NCI-H2227 (cell line): Measurements from ENCODE around the gene NR5A2.

Experiments
- DNase-seq: peaks from one replicate; lab custom pipeline; 2025; ENCODE audit not compliant: unreplicated experiment; lab: John Stamatoyannopoulos, UW

The NR5A2 gene

DNA sequence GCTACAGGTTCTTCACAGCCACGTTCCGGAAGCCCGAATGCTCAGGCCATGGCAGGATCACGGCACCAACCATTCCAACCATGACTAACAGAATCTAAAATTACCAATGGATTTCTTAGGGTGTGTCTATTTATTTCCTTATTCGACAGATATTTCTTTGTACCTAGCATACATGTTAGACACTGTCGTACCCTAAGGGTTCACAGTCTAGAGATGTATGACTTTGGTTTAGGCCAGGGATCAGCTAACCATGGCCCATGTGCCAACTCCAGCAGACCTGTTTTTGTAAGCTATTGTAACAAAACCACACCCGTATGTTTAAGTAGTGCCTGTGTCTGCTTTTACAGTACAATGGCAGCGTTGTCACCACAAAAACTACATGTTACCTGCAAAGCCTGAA lies 167.0 kb downstream of the NR5A2 start:
- no peak for DNase-seq

DNA sequence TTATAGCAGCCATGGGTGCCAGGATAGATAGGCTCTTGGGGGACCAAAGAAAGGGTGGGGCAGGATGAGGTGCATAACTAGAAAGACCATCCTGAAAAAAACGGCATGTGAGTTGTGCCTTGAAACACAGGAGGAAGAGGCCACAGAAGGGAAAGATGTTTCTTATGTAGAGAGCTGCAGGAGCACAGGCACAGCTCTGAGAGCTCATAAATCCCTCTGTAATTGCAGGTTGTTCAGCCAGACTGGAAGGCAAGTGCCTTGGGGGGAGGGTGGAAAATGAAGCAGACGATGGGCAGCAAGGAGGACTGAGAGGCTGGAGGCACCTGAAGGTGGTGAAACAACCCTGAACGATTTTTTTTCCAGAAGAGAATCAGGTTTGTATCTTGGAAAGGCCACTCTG lies 170.7 kb downstream of the NR5A2 start:
- peak; percentile 92 for DNase-seq

DNA sequence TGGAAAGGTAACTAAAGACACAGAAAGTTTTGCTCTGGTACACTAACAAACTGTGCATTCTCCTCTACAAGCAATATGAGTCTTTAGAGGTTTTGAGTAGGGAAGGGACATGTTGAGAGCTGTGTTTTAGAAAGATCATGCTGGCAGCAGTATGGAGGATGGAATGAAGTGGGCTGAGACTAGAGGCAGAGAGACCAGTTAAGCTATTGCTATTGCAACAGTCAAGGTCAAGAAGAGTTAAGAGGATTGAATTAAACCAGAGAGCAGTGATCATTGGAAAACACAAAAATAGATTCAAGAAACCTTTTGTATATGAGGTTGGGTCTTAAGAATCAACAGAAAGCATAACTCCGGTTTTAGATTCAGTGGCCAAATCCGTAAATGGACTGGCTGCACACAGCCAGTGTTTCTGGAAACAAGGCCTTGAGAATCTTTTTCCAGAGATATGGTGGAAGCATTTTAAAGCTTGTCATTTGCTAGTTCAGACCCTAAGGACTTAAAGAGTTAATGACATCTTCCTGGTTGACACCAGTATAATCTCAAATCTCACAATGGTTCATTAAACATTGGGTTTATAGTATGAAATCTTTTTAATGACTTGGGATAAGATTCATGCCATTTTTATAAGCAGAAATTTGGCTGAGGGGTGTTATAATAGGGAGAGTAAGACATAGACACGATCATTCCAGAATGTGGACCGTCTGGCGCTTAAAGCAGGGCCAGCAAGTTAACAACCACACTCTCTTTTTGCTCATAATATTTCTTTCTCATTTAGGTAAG lies 177.9 kb downstream of the NR5A2 start:
- DNase-seq, result no peak

DNA sequence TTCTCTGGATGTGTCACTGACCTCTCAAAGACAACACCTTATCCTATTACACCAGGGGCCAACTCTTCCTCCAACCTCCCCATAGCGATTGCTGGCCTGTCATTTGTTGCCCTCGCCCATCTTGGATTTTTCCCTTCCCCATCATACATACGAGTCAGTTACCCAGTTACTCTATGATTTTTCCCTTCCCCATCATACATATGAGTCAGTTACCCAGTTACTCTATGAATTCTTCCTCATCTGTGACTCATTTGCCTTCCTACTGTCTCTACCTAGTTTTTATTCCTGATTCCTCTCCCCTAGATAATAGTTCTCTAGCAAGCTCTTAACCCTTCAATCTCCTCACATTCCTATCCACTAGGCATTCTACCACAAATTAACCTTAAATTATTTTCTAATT lies 178.8 kb downstream of the NR5A2 start:
- no peak for DNase-seq

DNA sequence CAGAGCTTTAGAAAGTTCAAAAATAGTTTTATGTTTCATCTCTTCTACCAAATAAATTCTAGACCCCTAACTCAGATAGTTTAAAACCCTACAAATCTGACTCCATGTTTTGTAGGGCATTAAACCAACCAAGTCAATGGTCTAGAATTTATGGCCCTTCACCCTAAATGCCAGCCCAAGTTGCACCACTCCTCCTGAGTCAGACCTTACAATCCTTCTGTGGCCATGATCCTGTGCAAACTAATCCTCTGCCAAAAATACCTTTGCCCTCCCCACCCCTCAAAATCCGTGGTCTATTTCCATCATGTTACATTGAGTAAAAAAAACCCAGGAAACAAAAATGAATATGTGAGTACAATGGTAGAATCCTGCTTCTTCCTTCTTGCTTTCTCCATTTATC lies 179.3 kb downstream of the NR5A2 start:
- DNase-seq, result no peak

DNA sequence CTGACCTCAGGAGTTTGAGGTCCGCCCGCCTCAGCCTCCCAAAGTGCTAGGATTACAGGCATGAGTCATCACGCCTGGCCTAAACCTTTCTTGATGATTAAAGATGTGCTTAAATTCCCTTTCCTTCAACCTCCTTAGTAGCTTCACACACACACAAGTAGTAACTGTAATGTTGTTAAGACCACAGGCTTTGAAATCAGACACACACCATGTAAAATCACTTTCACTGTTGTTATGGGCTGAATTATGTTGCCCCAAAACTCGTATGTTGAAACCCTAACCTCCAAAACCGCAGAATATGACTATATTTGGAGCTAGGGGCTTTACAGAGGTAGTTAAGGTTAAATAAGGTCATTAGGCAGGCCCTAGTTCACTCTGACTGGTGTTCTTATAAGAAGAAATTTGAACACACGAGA lies 180.2 kb downstream of the NR5A2 start:
- DNase-seq, result no peak

DNA sequence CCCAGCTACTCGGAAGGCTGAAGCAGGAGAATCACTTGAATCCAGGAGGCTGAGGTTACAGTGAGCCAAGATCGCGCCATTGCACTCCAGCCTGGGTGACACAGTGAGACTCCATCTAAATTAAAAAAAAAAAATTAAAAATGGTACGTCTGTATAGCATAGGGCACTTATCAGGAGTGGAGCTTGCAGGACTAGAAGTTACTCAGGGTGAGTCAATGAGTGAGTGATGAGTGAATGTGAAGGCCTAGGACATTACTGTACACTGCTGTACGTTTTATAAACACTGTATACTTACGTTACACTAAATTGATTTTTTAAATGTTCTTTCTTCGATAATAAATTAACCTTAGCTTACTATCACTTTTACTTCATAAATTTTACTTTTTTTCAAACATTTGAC lies 183.6 kb downstream of the NR5A2 start:
- DNase-seq, result no peak

DNA sequence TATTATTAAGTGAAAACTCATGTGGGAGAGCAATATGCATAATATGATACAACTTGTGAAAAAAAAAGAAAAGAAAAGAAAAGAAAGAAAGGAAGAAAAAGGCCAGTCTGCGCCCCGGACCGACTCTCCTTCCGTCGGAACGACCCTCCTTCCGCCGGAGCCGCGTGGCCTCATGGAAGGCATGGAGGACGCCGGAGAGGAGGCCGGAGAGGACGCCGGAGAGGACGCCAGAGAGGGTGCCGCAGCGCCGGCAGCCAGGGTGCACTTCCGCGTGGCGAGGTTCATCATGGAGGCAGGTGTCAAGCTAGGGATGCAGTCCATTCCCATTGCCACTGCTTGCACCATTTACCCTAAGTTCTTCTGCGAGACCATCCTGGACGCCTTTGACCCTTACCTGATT lies 185.9 kb downstream of the NR5A2 start:
- DNase-seq, result no peak

DNA sequence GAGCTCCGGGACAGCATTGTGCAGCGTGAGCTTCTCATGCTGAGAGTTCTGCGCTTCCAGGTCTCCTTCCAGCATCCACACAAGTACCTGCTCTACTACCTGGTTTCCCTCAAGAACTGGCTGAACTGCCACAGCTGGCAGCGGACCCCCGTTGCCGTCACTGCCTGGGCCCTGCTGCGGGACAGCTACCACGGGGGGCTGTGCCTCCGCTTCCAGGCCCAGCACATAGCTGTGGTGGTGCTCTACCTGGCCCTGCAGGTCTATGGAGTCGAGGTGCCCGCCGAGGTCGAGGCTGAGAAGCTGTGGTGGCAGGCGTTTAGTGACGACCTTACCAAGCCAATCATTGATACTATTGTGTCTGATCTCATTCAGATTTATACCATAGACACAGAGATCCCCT lies 186.4 kb downstream of the NR5A2 start:
- DNase-seq, result no peak

DNA sequence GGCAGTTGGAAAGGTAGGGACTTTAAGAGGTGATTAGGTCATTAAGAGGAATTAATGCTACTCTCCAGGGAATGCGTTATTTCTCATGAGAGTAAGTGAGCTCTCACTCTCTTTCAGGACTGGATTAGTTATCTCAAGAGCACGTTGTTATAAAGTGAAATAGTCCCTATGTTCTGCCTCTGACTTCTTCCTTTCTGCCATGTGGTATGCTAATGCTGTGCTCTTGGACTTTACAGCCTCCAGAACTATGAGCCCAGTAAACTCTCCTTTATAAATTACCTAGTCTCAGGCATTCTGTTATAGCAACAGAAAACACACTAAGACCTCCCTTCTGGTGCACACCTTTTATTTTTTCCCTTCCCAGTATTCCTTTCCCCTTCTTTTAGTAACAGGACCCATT lies 187.8 kb downstream of the NR5A2 start:
- DNase-seq, result no peak

DNA sequence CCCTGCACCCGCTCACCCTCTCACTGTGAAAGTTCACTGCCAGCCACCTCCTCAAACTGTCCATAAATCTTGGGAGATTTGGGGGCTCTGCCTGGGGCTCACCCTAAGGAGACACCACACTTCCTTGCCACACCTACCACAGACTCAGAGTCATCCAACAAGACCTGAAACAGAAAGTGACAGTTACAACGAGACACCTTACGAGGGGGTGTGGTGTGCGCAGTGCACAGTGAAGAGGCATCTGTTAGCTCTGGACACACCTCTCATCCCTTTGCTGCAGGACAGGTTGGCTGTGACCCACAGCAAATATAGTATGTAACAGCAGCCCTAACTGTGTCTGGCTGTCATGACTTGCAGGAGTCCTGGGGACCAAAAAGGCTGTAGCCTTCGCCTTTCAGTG lies 190.2 kb downstream of the NR5A2 start:
- no peak for DNase-seq

DNA sequence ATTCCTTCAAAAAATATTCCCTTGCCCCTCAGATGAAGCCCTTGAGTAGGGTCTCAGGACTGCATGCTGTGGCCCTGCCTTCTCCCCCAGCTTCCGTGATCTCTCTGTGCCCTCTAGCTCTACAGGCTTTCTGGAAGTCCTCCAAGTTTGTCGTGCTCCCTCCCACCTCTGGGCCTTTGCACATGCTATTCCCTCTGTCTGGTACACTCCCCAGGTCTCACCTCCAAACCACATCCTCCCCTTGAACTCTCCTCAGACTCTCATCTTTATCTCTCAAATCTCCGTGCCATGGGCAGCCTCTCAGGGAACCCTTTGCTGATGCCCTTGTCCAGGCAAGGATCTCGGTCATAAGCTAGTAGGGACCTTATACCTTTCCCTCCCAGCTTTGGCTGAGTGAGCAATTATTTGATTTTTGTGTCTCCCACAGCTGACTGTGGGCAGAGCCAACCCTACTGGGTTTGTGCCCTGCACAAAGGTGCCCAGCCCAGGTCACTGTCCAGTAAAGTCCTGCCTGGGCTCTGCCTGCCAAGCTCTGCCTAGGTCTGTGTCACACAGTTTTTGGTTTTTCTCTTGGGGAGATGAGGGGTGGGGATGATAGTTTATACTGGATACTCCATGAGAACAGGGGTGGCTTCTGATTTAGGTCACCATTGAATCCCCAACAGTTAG lies 194.2 kb downstream of the NR5A2 start:
- DNase-seq, result no peak

DNA sequence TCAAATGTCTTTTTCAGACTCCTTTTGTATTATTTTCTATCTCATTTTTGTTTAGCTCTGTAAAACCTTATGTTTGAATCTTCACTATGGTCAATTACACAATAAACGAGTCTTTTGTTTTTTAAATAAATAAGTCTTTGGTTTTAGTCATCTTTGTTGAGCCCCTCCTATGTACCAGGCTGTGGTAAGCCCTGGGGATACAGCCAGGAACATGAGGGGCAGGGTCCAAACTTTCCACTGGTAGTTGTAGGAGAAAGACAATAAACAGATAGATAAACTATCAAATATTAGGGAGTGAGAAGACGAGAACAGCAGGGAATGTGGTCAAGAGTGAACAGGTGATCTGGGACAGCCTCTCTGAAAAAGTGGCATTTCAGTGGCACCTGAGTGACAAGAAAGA lies 195.7 kb downstream of the NR5A2 start:
- DNase-seq, result no peak

DNA sequence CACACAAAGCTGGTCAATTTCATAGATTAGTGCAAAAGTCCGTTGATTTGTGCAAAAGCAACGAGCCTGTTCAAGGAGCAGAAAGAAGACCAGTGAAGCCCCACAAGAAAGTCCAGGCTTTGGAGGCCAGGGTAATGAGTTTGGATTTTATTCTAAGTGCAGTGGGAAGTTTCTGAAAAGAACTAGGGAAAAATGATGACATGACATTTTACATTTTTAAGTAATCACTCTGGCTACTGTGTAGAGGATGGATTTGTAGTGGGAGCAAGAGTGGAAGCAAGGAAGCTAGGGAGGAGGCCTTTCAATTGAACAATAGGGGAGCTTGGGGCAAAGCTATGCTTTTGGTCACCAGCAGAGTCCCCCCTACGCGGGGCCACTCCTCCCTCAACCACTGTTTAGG lies 196.1 kb downstream of the NR5A2 start:
- no peak for DNase-seq

DNA sequence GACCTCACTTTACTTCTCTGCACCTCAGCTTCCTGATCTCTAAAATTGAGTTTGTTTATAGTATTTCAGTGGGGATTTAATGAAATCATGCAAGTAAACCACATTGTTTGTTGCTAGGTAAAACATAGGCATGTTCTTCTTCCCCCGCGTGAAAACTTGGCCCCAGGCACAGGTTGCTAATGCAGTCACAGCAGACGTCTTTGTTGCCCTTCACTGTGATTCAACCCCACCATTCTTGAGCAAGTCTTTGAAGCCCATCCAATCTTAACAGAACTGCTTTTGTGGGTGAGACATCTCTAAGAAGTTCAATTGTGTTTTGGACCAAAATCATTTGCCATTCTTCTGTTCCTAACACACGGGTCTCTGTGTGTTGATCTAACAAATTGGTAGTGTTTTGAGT lies 196.8 kb downstream of the NR5A2 start:
- no peak for DNase-seq

DNA sequence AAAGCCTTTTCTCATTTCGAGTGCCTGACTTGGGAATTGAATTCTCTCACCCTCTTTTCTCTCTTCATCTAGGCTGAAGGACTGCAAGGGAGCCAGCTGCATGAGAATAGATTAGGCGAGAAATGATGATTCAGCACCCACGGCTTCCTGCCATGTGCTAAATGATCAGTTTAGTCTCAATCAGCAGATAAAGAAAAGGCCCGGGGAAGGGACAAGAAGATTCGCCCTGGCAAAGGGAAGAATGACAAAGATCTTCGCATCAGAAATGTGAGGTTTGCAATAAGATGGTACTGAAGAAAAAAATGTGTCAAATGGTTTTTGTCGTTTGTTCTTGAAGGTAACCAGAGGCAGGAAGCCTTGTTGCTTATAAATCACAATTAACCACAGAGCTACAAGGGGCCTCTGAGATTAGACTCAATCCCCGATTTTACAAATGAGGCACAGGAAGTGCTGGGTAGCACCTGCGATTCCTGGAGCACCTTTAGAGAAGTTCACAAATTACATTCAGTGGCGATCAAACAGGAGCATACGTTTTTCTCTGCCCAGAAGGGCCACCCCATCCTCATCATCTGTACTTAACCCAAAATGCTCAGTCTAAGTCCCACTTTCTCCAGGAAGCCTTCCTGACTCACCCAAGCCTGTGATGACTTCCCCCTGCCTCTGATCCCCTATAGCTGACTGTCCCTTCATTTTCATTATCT lies 198.9 kb downstream of the NR5A2 start:
- DNase-seq, result no peak

DNA sequence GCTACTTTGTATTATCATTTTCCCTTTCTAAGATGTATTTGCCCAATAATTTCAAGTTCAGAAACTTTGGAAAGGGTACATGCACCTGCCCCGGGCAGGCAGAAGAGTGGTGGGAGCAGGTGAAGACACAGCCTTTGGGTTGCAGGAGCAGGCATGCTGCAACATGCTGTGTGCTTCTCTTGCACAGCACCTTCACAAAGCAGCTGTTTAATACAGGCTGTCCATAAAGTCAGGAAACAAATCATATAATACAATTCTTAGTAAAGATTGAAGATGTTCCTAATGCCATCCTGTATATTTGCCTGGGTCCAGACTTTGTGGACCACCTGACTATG lies 199.4 kb downstream of the NR5A2 start:
- DNase-seq, result no peak
